ENCODE data around the gene HELZ. TPM values are rescaled to one million over a fixed set of nuclear protein-coding genes. Genes with fewer than 3 reads are reported as not detected.

Gene HELZ
- total RNA-seq, 2 donors from 2014 or later: 38.7 to 99.4 TPM

GRCh38 chr17:67027031-67027628, 217.9 kb downstream of the HELZ start:
- H3K27me3 ChIP-seq (replicated peaks; ENCODE audit: insufficient read depth): no peaks in the 10 kb centered on the region
- DNase-seq (ENCODE audit: low spot score): no peak
- H3K27ac ChIP-seq: no peak overlapping the region
- H3K4me1 ChIP-seq (replicated peaks): no peaks in the 10 kb centered on the region
- no peaks in the 10 kb centered on the region for H3K36me3 ChIP-seq
- 81% methylated on average over 12 of the region's 12 CpGs for WGBS
- H3K4me3 ChIP-seq: no peak overlapping the region
- TF ChIP-seq POLR2A (IDR thresholded peaks at IDR 0.05) (no peak), POLR2AphosphoS5 (IDR thresholded peaks at IDR 0.05) (no peak), CTCF (IDR thresholded peaks at IDR 0.05) (no peak)
- H3K9me3 ChIP-seq: no peaks in the 10 kb centered on the region
- intact Hi-C loops (cut with DNase I): no loop called here

- intact Hi-C loops (cut with DNase I): no loop called here
- DNase-seq (ENCODE audit: low spot score): no peak
- H3K27ac ChIP-seq: no peak overlapping the region
- H3K4me1 ChIP-seq (replicated peaks): no peaks in the 10 kb centered on the region
- H3K27me3 ChIP-seq (replicated peaks; ENCODE audit: insufficient read depth): no peaks in the 10 kb centered on the region
- TF ChIP-seq POLR2A (IDR thresholded peaks at IDR 0.05) (no peak), CTCF (IDR thresholded peaks at IDR 0.05) (no peak), POLR2AphosphoS5 (IDR thresholded peaks at IDR 0.05) (no peak)
- 92% methylated on average over 2 of the region's 2 CpGs for WGBS
- H3K36me3 ChIP-seq: no peaks in the 10 kb centered on the region
- no peak overlapping the region for H3K4me3 ChIP-seq
- H3K9me3 ChIP-seq: no peaks in the 10 kb centered on the region
Measured at GRCh38 chr17:67026341-67026740, 218.7 kb downstream of the HELZ start.

- intact Hi-C loops (cut with DNase I): no loop called here
- no peak for DNase-seq (ENCODE audit: low spot score)
- H3K27me3 ChIP-seq (replicated peaks; ENCODE audit: insufficient read depth): no peaks in the 10 kb centered on the region
- no peak overlapping the region for H3K4me3 ChIP-seq
- no peaks in the 10 kb centered on the region for H3K4me1 ChIP-seq (replicated peaks)
- 47% methylated on average over 18 of the region's 20 CpGs for WGBS
- no peak for TF ChIP-seq POLR2AphosphoS5 (IDR thresholded peaks at IDR 0.05)
- TF ChIP-seq CTCF (IDR thresholded peaks at IDR 0.05): no peak
- no peak for TF ChIP-seq POLR2A (IDR thresholded peaks at IDR 0.05)
- no peaks in the 10 kb centered on the region for H3K36me3 ChIP-seq
- no peak overlapping the region for H3K27ac ChIP-seq
- H3K9me3 ChIP-seq: no peaks in the 10 kb centered on the region
Measured at GRCh38 chr17:67025216-67025792, 219.7 kb downstream of the HELZ start.

- 72% methylated on average over 17 of the region's 17 CpGs for WGBS
- no peaks in the 10 kb centered on the region for H3K27me3 ChIP-seq (replicated peaks; ENCODE audit: insufficient read depth)
- no peak overlapping the region for H3K4me3 ChIP-seq
- no peaks in the 10 kb centered on the region for H3K36me3 ChIP-seq
- intact Hi-C loops (cut with DNase I): no loop called here
- no peak overlapping the region for H3K27ac ChIP-seq
- TF ChIP-seq POLR2A (IDR thresholded peaks at IDR 0.05) (no peak), POLR2AphosphoS5 (IDR thresholded peaks at IDR 0.05) (no peak), CTCF (IDR thresholded peaks at IDR 0.05) (no peak)
- no peak for DNase-seq (ENCODE audit: low spot score)
- H3K9me3 ChIP-seq: no peaks in the 10 kb centered on the region
- H3K4me1 ChIP-seq (replicated peaks): no peaks in the 10 kb centered on the region
Measured at GRCh38 chr17:67024736-67025135, 220.3 kb downstream of the HELZ start.

GRCh38 chr17:67022451-67022810, 222.6 kb downstream of the HELZ start:
- 81% methylated on average over 12 of the region's 12 CpGs for WGBS
- Histone ChIP-seq H3K4me1 (replicated peaks) (no peaks in the 10 kb centered on the region), H3K9me3 (no peaks in the 10 kb centered on the region), H3K27me3 (replicated peaks; ENCODE audit: insufficient read depth) (no peaks in the 10 kb centered on the region), H3K36me3 (no peaks in the 10 kb centered on the region), H3K4me3 (no peak overlapping the region), H3K27ac (no peak overlapping the region)
- DNase-seq (ENCODE audit: low spot score): no peak
- intact Hi-C loops (cut with DNase I): no loop called here
- TF ChIP-seq POLR2A (IDR thresholded peaks at IDR 0.05) (no peak), POLR2AphosphoS5 (IDR thresholded peaks at IDR 0.05) (no peak), CTCF (IDR thresholded peaks at IDR 0.05) (no peak)

Measured in prostate gland (tissue), 2 donors.